HCT116 (cell line): ENCODE measurements around the gene FRMD8.

Source experiments
- EZH2 ChIP-seq: fragments of 200-600 bp; sonication (generic); IDR thresholded peaks from 2 replicates; pipeline ENCODE4 v1.6.1; 2017; ENCODE audit warnings: antibody characterized with exemption, mixed run types
- POLR2A ChIP-seq: IDR thresholded peaks from 2 replicates; pipeline ENCODE4 v1.7.0; 2011; ENCODE audit warnings: borderline replicate concordance; ENCODE audit not compliant: insufficient read depth, insufficient read length; ENCODE audit errors: extremely low read depth
- RAD21 ChIP-seq: IDR thresholded peaks from 2 replicates; pipeline ENCODE4 v1.6.1; 2012; ENCODE audit warnings: low read depth, mild to moderate bottlenecking
- SP1 ChIP-seq: IDR thresholded peaks from 2 replicates; pipeline ENCODE4 v1.6.1; 2012; ENCODE audit warnings: low read depth
- ZFX ChIP-seq: fragments of 450-650 bp; IDR thresholded peaks from 2 replicates; pipeline ENCODE4 v1.6.1; 2017
- TF ChIP-seq, protein P1 (sequence below), 3 experiments: fragments of 200-600 bp in 1 of 3; sonication (generic) in 1 of 3; IDR thresholded peaks in 2 of 3; conservative IDR thresholded peaks in 1 of 3; 2 replicates each; pipeline ENCODE4 v1.5.1; 2012 to 2017; ENCODE audit warnings: low read depth in 2 of 3, low read length in 2 of 3, antibody characterized with exemption in 1 of 3, borderline replicate concordance in 1 of 3, control low read depth in 1 of 3, mild to moderate bottlenecking in 1 of 3, mixed read lengths in 1 of 3, mixed run types in 1 of 3, moderate library complexity in 1 of 3; ENCODE audit not compliant: insufficient read depth in 1 of 3
- TF ChIP-seq, protein P2 (sequence below): IDR thresholded peaks from 2 replicates; pipeline ENCODE4 v1.6.1; 2012; ENCODE audit warnings: low read depth

DNA sequence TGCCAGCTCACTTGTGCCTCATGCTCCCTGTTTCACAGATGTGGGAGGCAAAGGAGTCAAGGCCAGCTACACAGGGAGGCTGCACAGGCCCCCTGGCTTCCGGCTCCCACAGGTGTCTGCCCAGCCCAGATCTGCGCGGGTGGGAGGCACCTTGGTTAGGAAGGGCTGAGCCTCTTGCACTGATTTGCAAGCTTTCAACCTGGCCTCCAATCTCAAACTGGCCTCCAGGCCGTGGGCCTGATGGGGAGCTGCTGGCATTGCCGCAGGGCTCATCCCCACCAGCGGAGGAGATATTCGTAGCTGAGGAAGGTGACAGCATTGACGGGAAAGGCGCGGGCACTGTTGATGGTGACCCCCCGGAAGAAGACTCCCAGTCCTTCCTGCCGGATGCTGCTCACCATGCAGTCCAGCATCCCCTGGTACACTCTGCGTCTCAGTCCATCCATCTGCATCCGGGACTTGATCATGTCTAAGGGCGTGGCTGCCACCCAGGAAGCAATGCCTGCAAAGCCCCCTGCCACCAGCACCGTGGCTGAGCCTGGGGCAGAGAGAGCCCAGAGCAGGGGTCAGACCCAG is 10.2 kb upstream of the FRMD8 start:
- TF ChIP-seq, protein P1, sequence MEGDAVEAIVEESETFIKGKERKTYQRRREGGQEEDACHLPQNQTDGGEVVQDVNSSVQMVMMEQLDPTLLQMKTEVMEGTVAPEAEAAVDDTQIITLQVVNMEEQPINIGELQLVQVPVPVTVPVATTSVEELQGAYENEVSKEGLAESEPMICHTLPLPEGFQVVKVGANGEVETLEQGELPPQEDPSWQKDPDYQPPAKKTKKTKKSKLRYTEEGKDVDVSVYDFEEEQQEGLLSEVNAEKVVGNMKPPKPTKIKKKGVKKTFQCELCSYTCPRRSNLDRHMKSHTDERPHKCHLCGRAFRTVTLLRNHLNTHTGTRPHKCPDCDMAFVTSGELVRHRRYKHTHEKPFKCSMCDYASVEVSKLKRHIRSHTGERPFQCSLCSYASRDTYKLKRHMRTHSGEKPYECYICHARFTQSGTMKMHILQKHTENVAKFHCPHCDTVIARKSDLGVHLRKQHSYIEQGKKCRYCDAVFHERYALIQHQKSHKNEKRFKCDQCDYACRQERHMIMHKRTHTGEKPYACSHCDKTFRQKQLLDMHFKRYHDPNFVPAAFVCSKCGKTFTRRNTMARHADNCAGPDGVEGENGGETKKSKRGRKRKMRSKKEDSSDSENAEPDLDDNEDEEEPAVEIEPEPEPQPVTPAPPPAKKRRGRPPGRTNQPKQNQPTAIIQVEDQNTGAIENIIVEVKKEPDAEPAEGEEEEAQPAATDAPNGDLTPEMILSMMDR (IDR thresholded peaks at IDR 0.05 in 2 of 3, conservative IDR thresholded peaks at IDR 0.05 in 1 of 3; ENCODE audit: borderline replicate concordance in 1 of 3, insufficient read depth in 1 of 3, low read depth in 2 of 3, low read length in 2 of 3) = no peak
- no peak for TF ChIP-seq RAD21
- TF ChIP-seq, protein P2, sequence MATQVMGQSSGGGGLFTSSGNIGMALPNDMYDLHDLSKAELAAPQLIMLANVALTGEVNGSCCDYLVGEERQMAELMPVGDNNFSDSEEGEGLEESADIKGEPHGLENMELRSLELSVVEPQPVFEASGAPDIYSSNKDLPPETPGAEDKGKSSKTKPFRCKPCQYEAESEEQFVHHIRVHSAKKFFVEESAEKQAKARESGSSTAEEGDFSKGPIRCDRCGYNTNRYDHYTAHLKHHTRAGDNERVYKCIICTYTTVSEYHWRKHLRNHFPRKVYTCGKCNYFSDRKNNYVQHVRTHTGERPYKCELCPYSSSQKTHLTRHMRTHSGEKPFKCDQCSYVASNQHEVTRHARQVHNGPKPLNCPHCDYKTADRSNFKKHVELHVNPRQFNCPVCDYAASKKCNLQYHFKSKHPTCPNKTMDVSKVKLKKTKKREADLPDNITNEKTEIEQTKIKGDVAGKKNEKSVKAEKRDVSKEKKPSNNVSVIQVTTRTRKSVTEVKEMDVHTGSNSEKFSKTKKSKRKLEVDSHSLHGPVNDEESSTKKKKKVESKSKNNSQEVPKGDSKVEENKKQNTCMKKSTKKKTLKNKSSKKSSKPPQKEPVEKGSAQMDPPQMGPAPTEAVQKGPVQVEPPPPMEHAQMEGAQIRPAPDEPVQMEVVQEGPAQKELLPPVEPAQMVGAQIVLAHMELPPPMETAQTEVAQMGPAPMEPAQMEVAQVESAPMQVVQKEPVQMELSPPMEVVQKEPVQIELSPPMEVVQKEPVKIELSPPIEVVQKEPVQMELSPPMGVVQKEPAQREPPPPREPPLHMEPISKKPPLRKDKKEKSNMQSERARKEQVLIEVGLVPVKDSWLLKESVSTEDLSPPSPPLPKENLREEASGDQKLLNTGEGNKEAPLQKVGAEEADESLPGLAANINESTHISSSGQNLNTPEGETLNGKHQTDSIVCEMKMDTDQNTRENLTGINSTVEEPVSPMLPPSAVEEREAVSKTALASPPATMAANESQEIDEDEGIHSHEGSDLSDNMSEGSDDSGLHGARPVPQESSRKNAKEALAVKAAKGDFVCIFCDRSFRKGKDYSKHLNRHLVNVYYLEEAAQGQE = no peak
- no peak for TF ChIP-seq SP1
- TF ChIP-seq ZFX = no peak
- TF ChIP-seq POLR2A = no peak
- no peak for TF ChIP-seq EZH2
